HL-60/S4 treated with retinoic acid at 250 ng/mL for 4 days and 3 days (cell line): ENCODE data around the gene TASP1.
"Not testable (repeated sequence)": the region's sequence is repeated elsewhere in the genome, so short reads cannot be mapped to it uniquely, and the experiment has no call there.

Experiments
- in situ Hi-C: fragments of 300-500 bp; cut with MboI; formaldehyde crosslinking; loops from 2 replicates; pipeline ENCODE4 v1.7.0; 2022; ENCODE audit warnings: low sequenced_read_pairs

Gene TASP1

GRCh38 chr20:13403453-13403852 is 235.3 kb downstream of the TASP1 start:
- in situ Hi-C loops: no loop called here

- in situ Hi-C loops: no loop called here
These were observed 235.7 kb downstream of the TASP1 start for GRCh38 chr20:13402986-13403385.

- in situ Hi-C loops: no loop called here
These were observed 236.5 kb downstream of the TASP1 start for GRCh38 chr20:13402171-13402760.

GRCh38 chr20:13401596-13401995 is 237.1 kb downstream of the TASP1 start:
- in situ Hi-C loops: no loop called here

GRCh38 chr20:13400453-13400852 is 238.3 kb downstream of the TASP1 start:
- in situ Hi-C loops: no loop called here

- in situ Hi-C loops: no loop called here
These were observed 241.4 kb downstream of the TASP1 start for GRCh38 chr20:13397300-13397724.

GRCh38 chr20:13396826-13397225 is 241.9 kb downstream of the TASP1 start:
- in situ Hi-C loops: no loop called here

- in situ Hi-C loops: no loop called here
These were observed 242.7 kb downstream of the TASP1 start for GRCh38 chr20:13396022-13396421.

- in situ Hi-C loops: no loop called here
These were observed 243.5 kb downstream of the TASP1 start for GRCh38 chr20:13395232-13395631.

- in situ Hi-C loops: no loop called here
These were observed 246.3 kb downstream of the TASP1 start for GRCh38 chr20:13392391-13392790.

GRCh38 chr20:13389115-13389514 is 249.6 kb downstream of the TASP1 start:
- in situ Hi-C loops: no loop called here

GRCh38 chr20:13384132-13384531 is 254.6 kb downstream of the TASP1 start:
- in situ Hi-C loops: no loop called here

GRCh38 chr20:13382786-13383185 is 255.9 kb downstream of the TASP1 start:
- in situ Hi-C loops: no loop called here

GRCh38 chr20:13380497-13381229 is 258.1 kb downstream of the TASP1 start:
- in situ Hi-C loops: not testable (repeated sequence)

GRCh38 chr20:13373400-13373799 is 265.3 kb downstream of the TASP1 start:
- in situ Hi-C loops: no loop called here

GRCh38 chr20:13364278-13365170 is 274.2 kb downstream of the TASP1 start:
- in situ Hi-C loops: no loop called here

GRCh38 chr20:13363473-13363872 is 275.3 kb downstream of the TASP1 start:
- in situ Hi-C loops: no loop called here

GRCh38 chr20:13362165-13362564 is 276.6 kb downstream of the TASP1 start:
- in situ Hi-C loops: not testable (repeated sequence)

- in situ Hi-C loops: not testable (repeated sequence)
These were observed 279.8 kb downstream of the TASP1 start for GRCh38 chr20:13358936-13359335.

GRCh38 chr20:13357782-13358181 is 280.9 kb downstream of the TASP1 start:
- in situ Hi-C loops: not testable (repeated sequence)

- in situ Hi-C loops: no loop called here
These were observed 282.1 kb downstream of the TASP1 start for GRCh38 chr20:13356591-13356990.
